ENCODE results near the gene BCL7A. TPM values are rescaled to one million over a fixed set of nuclear protein-coding genes. Genes with fewer than 3 reads are reported as not detected.
"Not testable (repeated sequence)": the region's sequence is repeated elsewhere in the genome, so short reads cannot be mapped to it uniquely, and the experiment has no call there.

Gene BCL7A
- total and polyA plus RNA-seq, 5 donors from 2014 or later: 0.35 to 2.0 (median 0.60) TPM

- ATAC-seq (ENCODE audit: low read depth in 2 of 2): no peak
- peak overlapping the region in 1 of 3 donors; percentile 29 for H3K27ac Mint-ChIP-seq
- H3K9me3 Mint-ChIP-seq: no peaks in the 10 kb centered on the region
- no peak overlapping the region for H3K27ac ChIP-seq (ENCODE audit: insufficient read depth, low read length, poor library complexity, severe bottlenecking)
- H3K27me3 ChIP-seq (ENCODE audit: control insufficient read depth, insufficient read depth, low read length): no peaks in the 10 kb centered on the region
- no peak overlapping the region for H3K4me3 ChIP-seq (ENCODE audit: low read depth, low read length)
- no peaks in the 10 kb centered on the region for H3K9me3 ChIP-seq (ENCODE audit: control insufficient read depth in 2 of 2, low read length in 2 of 2)
- peaks cover 4% of the 10 kb centered on the region for H3K4me1 ChIP-seq (ENCODE audit: control insufficient read depth, insufficient read depth, low read length, poor library complexity, severe bottlenecking)
- H3K4me3 Mint-ChIP-seq: no peak overlapping the region
- peaks cover 0 to 8% (median 0%) of the 10 kb centered on the region in 4 donors for H3K4me1 Mint-ChIP-seq
- no peak for DNase-seq
- H3K36me3 Mint-ChIP-seq: no peaks in the 10 kb centered on the region
- no peaks in the 10 kb centered on the region for H3K27me3 Mint-ChIP-seq
- no peaks in the 10 kb centered on the region for H3K36me3 ChIP-seq (ENCODE audit: control insufficient read depth, insufficient read depth, low read length)
Measured at GRCh38 chr12:122054842-122055520, 33.3 kb downstream of the BCL7A start.

GRCh38 chr12:122056406-122056805 lies 34.7 kb downstream of the BCL7A start:
- H3K27me3 ChIP-seq (ENCODE audit: control insufficient read depth, insufficient read depth, low read length); H3K36me3 Mint-ChIP-seq; H3K4me1 ChIP-seq (ENCODE audit: control insufficient read depth, insufficient read depth, low read length, poor library complexity, severe bottlenecking); H3K9me3 Mint-ChIP-seq; H3K27ac ChIP-seq (ENCODE audit: insufficient read depth, low read length, poor library complexity, severe bottlenecking); ATAC-seq (ENCODE audit: low read depth in 2 of 2); H3K9me3 ChIP-seq (ENCODE audit: control insufficient read depth in 2 of 2, low read length in 2 of 2); H3K27me3 Mint-ChIP-seq; H3K4me1 Mint-ChIP-seq; H3K4me3 Mint-ChIP-seq; H3K36me3 ChIP-seq (ENCODE audit: control insufficient read depth, insufficient read depth, low read length); DNase-seq; H3K4me3 ChIP-seq (ENCODE audit: low read depth, low read length): not testable (repeated sequence)
- peak overlapping the region in 2 of 3 donors; percentile 4 to 60 for H3K27ac Mint-ChIP-seq

- H3K4me1 ChIP-seq (ENCODE audit: control insufficient read depth, insufficient read depth, low read length, poor library complexity, severe bottlenecking): peaks cover 4% of the 10 kb centered on the region
- peaks cover 0 to 8% (median 0%) of the 10 kb centered on the region in 4 donors for H3K4me1 Mint-ChIP-seq
- H3K9me3 ChIP-seq (ENCODE audit: control insufficient read depth in 2 of 2, low read length in 2 of 2): no peaks in the 10 kb centered on the region
- H3K36me3 ChIP-seq (ENCODE audit: control insufficient read depth, insufficient read depth, low read length): no peaks in the 10 kb centered on the region
- peak overlapping the region; percentile 4 to 71 (median 60) for H3K27ac Mint-ChIP-seq
- no peaks in the 10 kb centered on the region for H3K27me3 ChIP-seq (ENCODE audit: control insufficient read depth, insufficient read depth, low read length)
- no peak overlapping the region for H3K4me3 ChIP-seq (ENCODE audit: low read depth, low read length)
- H3K36me3 Mint-ChIP-seq: no peaks in the 10 kb centered on the region
- no peaks in the 10 kb centered on the region for H3K9me3 Mint-ChIP-seq
- H3K27me3 Mint-ChIP-seq: no peaks in the 10 kb centered on the region
- ATAC-seq (ENCODE audit: low read depth in 2 of 2): no peak
- DNase-seq: no peak
- H3K4me3 Mint-ChIP-seq: no peak overlapping the region
- no peak overlapping the region for H3K27ac ChIP-seq (ENCODE audit: insufficient read depth, low read length, poor library complexity, severe bottlenecking)
Measured at GRCh38 chr12:122057007-122057735, 35.5 kb downstream of the BCL7A start.

- Histone ChIP-seq H3K27ac (ENCODE audit: insufficient read depth, low read length, poor library complexity, severe bottlenecking) (no peak overlapping the region), H3K36me3 (ENCODE audit: control insufficient read depth, insufficient read depth, low read length) (no peaks in the 10 kb centered on the region), H3K4me1 (ENCODE audit: control insufficient read depth, insufficient read depth, low read length, poor library complexity, severe bottlenecking) (peaks cover 4% of the 10 kb centered on the region), H3K9me3 (ENCODE audit: control insufficient read depth in 2 of 2, low read length in 2 of 2) (no peaks in the 10 kb centered on the region), H3K4me3 (ENCODE audit: low read depth, low read length) (no peak overlapping the region), H3K27me3 (ENCODE audit: control insufficient read depth, insufficient read depth, low read length) (no peaks in the 10 kb centered on the region)
- peak overlapping the region in 1 of 3 donors; percentile 71 for H3K27ac Mint-ChIP-seq
- no peaks in the 10 kb centered on the region for H3K9me3 Mint-ChIP-seq
- H3K27me3 Mint-ChIP-seq: no peaks in the 10 kb centered on the region
- peaks cover 0 to 8% (median 0%) of the 10 kb centered on the region in 4 donors for H3K4me1 Mint-ChIP-seq
- ATAC-seq (ENCODE audit: low read depth in 2 of 2): no peak
- no peaks in the 10 kb centered on the region for H3K36me3 Mint-ChIP-seq
- no peak overlapping the region for H3K4me3 Mint-ChIP-seq
- DNase-seq: no peak
Measured at GRCh38 chr12:122057769-122058168, 36.1 kb downstream of the BCL7A start.

- Histone ChIP-seq H3K27me3 (ENCODE audit: control insufficient read depth, insufficient read depth, low read length) (no peaks in the 10 kb centered on the region), H3K27ac (ENCODE audit: insufficient read depth, low read length, poor library complexity, severe bottlenecking) (no peak overlapping the region), H3K9me3 (ENCODE audit: control insufficient read depth in 2 of 2, low read length in 2 of 2) (no peaks in the 10 kb centered on the region), H3K4me1 (ENCODE audit: control insufficient read depth, insufficient read depth, low read length, poor library complexity, severe bottlenecking) (peaks cover 4% of the 10 kb centered on the region), H3K36me3 (ENCODE audit: control insufficient read depth, insufficient read depth, low read length) (no peaks in the 10 kb centered on the region), H3K4me3 (ENCODE audit: low read depth, low read length) (no peak overlapping the region)
- H3K27me3 Mint-ChIP-seq: no peaks in the 10 kb centered on the region
- no peak overlapping the region for H3K4me3 Mint-ChIP-seq
- ATAC-seq (ENCODE audit: low read depth in 2 of 2): no peak
- DNase-seq: no peak
- peaks cover 0 to 11% (median 2%) of the 10 kb centered on the region in 4 donors for H3K4me1 Mint-ChIP-seq
- H3K36me3 Mint-ChIP-seq: no peaks in the 10 kb centered on the region
- H3K27ac Mint-ChIP-seq: no peak overlapping the region
- H3K9me3 Mint-ChIP-seq: no peaks in the 10 kb centered on the region
Measured at GRCh38 chr12:122058549-122059149, 37.0 kb downstream of the BCL7A start.

GRCh38 chr12:122059203-122059960 lies 37.7 kb downstream of the BCL7A start:
- Mint-ChIP-seq H3K27ac (no peak overlapping the region), H3K9me3 (no peaks in the 10 kb centered on the region), H3K4me1 (peaks cover 0 to 9% (median 2%) of the 10 kb centered on the region in 4 donors), H3K4me3 (no peak overlapping the region), H3K27me3 (peaks cover 1% of the 10 kb centered on the region), H3K36me3 (no peaks in the 10 kb centered on the region)
- Histone ChIP-seq H3K27ac (ENCODE audit: insufficient read depth, low read length, poor library complexity, severe bottlenecking) (no peak overlapping the region), H3K4me1 (ENCODE audit: control insufficient read depth, insufficient read depth, low read length, poor library complexity, severe bottlenecking) (peaks cover 4% of the 10 kb centered on the region), H3K4me3 (ENCODE audit: low read depth, low read length) (no peak overlapping the region), H3K9me3 (ENCODE audit: control insufficient read depth in 2 of 2, low read length in 2 of 2) (no peaks in the 10 kb centered on the region), H3K27me3 (ENCODE audit: control insufficient read depth, insufficient read depth, low read length) (no peaks in the 10 kb centered on the region), H3K36me3 (ENCODE audit: control insufficient read depth, insufficient read depth, low read length) (no peaks in the 10 kb centered on the region)
- ATAC-seq (ENCODE audit: low read depth in 2 of 2) (no peak), DNase-seq (no peak)

GRCh38 chr12:122060081-122060501 lies 38.4 kb downstream of the BCL7A start:
- no peak for DNase-seq
- Histone ChIP-seq H3K4me1 (ENCODE audit: control insufficient read depth, insufficient read depth, low read length, poor library complexity, severe bottlenecking) (no peaks in the 10 kb centered on the region), H3K9me3 (ENCODE audit: control insufficient read depth in 2 of 2, low read length in 2 of 2) (no peaks in the 10 kb centered on the region), H3K36me3 (ENCODE audit: control insufficient read depth, insufficient read depth, low read length) (no peaks in the 10 kb centered on the region), H3K27ac (ENCODE audit: insufficient read depth, low read length, poor library complexity, severe bottlenecking) (no peak overlapping the region), H3K27me3 (ENCODE audit: control insufficient read depth, insufficient read depth, low read length) (no peaks in the 10 kb centered on the region), H3K4me3 (ENCODE audit: low read depth, low read length) (no peak overlapping the region)
- Mint-ChIP-seq H3K4me3 (no peak overlapping the region), H3K4me1 (peaks cover 0 to 3% (median 2%) of the 10 kb centered on the region in 4 donors), H3K36me3 (no peaks in the 10 kb centered on the region), H3K9me3 (no peaks in the 10 kb centered on the region), H3K27me3 (peaks cover 5% of the 10 kb centered on the region), H3K27ac (no peak overlapping the region)
- no peak for ATAC-seq (ENCODE audit: low read depth in 2 of 2)
